Activated gamma-delta T cell treated with anti-CD3 and anti-CD28 coated beads, Interleukin-2, amount 50 U/mL, for 16 hours (primary cell): ENCODE results near the gene SLC1A2.

Experiments
- DNase-seq: peaks from one replicate; pipeline ENCODE4 v3.0.0-alpha.2; 2020; ENCODE audit warnings: low read depth

Gene SLC1A2

DNA sequence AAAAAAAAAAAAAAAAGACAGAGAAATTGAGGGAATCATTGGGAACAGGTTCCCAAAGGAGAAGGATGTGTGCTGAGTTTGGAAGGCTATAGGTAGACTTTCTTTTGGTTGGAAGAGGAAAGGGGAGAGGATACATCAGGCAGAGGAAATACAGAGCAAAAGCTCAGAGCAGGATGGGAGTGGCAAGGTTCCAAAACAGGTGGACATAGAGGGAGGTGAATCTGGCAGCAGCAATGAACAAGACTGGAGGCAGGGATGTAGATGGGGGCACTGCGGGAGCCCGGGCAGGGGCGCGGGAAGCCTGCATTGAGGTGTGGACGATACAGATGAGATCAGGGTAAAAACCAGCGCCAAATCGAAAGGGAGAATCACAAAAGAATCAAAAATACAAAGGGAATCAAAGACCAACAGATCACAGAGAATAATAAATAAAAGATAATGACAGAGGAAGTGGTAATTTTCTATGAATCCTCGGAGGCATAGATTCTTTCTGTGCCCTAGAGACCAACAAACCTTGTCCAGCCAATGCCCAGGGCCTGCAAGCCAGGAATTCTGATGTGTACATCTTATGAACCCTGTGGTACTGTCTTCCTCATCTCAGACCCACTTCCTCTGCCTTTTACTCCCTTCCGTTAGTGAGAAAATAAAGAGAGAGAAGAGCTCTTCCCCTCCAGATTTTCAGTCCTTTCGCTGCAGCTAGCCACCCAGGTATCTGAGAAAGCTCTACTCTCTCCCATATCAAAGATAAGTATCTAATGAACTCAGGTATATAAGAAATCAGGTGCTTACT lies 70.3 kb downstream of the SLC1A2 start:
- DNase-seq: no peak

- DNase-seq: no peak
Measured at GRCh38 chr11:35347921-35348331, 71.4 kb downstream of the SLC1A2 start.

DNA sequence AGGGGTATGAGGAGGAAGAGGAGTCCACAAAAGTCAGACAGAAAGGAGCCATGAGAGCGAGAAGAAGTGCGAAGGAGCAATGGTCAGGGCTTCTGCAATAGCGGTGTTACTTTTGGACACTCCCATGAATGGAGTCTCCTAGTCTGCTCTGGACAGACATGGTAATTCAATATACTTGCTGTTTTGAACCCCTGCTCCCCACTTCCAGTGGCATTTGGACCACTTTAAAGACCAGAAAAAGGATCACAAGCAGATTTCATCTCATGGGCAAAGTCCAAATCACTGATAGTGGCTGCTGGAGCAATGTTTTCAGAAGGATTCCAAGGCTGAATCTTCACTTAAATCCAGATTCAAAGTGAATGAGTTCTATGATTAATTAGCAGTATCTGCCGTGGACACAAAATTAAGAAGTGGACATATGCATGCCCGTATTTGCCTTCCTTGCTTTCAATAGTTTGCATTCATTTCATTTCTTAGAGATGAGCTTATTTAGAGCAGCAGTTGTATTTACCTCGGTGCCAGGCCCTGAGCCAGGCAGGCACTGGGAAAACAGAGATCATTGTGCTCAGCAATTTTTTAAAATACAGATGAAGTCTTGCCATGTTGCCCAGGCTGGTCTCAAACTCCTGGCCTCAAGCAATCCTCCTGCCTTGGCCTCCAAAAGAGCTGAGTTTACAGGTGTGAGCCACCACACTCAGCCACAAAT lies 72.0 kb downstream of the SLC1A2 start:
- no peak for DNase-seq

GRCh38 chr11:35346472-35347156 lies 72.7 kb downstream of the SLC1A2 start:
- DNase-seq: no peak

DNA sequence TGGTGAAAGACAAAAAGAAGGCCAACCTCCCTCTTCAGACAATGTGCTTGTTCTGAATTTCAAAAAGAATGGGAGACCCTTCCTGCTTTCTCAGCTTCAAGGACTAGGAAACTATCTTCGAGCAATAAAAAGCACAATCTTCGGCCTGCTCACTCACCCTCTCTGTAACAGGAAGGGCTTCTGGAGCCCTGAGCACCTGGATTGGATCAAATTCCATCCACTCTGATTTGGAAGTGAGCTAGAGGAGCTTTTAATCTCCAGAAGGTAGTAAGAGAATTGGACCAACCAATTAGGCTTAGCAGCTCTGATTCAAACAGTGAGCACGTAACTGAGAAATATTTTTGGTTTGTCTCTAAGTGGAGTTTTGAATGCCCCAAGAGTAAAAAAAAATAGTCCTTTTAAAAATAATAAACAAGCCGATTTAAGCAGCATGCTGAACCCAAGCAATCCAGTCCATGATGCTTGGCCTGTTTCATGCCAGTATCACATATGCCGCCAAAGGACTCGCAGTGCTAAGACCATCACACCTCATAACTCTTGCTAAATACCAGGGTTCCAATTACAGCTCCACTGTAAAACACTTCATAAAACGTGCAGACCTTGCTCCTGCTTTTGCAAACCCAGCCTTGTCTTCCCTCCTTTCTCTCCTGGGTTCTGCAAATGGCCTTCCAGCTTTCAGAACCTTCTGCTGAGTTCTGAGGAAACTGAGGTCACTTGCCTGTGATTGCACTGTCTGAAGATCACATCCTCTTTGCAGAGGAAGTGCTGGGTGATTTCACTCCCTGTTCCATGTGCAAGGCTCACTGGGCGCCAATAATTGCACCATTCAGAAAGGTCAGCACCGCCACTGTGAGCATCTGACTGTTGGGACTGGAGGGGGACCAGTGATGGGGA lies 74.4 kb downstream of the SLC1A2 start:
- DNase-seq: no peak

DNA sequence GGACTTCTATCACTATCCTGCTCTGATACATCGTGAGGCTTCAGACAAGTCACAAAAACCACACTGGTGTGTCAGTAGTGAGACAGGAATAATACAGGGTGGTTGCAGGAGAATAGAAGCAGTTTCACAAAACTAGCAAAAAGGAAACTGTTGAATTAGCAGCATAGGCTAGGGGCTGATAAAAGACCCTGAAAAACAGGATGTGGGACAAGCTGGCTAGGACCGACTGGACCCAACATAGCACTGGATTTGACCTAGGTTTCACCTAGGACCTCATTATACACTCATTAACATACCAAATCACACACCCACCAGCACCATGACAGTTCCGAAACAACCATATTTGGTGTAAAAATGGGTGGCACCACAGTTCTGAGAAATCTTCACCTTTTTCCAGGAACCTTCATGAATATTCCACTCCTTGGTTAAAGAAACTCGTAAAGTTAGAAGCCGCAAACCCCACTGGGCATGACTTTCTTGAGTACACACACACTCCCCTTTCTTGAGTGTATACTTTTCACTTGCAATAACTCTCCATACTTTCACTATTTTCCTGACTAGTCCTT lies 76.2 kb downstream of the SLC1A2 start:
- DNase-seq: no peak

GRCh38 chr11:35340715-35341114 lies 78.6 kb downstream of the SLC1A2 start:
- no peak for DNase-seq

GRCh38 chr11:35340071-35340470 lies 79.3 kb downstream of the SLC1A2 start:
- DNase-seq: no peak

DNA sequence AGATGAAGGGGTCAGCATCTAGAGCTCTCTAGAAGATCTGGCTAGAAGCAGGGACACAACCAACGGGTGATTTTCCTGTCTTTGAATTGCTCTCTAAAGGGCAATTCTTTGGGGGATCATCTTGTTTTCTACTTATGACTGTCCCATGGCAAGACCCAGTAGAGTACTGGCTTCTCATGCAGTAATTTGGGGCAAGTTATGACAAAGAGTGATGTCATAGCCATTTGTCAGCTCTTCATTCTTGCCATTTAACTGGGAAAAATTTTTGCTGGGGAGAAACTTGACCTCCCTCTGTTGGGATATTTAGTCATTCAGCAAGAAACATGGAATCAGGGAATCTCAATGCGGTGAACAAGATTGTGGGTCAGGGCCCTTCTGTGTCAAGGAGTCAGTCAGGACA lies 80.4 kb downstream of the SLC1A2 start:
- DNase-seq: no peak

DNA sequence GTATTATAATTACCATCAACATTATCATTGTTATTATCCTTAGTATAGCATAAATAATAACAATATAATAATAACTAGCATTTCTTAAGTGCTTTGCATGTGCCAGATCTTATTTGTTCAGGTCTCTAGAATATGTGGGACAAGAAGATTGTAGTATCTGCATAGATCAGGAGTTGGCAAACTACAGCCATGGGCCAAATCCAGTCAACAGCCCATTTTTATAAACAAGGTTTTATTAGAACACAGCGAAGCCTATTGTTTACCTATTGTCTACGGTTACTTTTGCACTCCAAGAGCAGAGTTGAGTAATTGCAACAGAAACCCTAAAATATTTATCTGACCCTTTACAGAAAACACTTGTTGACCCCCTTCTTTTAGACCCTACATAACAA lies 81.4 kb downstream of the SLC1A2 start:
- DNase-seq: no peak

DNA sequence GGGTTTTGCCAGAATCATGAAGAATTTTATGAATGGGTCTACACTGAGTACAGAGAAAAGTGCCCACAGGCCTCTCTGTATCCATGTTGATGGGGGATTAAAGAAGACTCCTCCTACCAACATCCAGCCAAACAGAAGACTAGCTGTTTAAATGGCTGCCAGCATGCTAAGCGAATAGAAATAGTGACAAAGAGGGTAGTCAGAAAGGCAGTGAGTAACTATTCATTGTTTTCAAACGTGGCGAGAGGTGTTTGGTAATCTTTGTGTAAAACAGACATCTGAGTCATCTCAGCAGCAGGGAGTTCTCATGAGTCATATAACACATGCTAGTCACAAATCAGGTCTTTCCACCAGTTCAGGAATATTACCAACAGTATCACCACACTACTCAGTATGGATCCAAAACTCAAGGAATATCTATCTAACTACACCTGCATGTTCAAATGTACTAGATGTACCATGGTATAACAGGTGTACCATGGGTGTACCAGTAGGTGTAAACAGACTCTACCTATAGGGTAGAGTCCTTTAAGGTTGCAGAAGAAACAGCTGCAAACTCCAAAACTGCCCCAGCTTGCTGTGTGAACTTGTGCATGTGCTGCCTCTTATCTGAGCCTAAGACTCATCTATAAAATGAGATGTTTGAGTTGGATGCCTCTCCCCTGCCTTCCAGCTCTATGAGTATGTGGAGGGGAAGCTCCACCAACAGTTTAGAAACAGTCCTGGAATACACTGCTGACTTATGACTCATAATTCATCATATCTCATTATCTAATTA lies 82.0 kb downstream of the SLC1A2 start:
- no peak for DNase-seq

GRCh38 chr11:35336726-35337125 lies 82.6 kb downstream of the SLC1A2 start:
- no peak for DNase-seq

DNA sequence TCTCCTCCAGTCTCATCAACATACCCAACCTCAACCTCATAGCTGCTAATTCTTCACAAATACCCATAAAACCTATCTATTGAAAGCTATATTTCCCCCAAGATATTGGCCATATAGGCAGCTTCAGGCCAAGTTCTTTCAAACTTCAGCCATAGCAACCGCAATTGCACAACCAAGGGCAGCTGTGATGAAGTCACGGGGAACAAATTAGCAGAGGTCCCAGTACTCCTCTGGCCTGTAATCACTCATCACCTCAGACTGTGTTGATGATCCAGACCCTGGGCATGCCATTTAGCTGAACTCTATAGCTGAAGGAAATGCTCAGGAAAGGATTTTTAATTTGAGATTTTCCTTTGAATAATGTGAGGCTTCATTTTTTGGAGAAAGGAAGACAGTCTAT lies 84.1 kb downstream of the SLC1A2 start:
- no peak for DNase-seq

- DNase-seq: no peak
Measured at GRCh38 chr11:35334385-35335090, 84.8 kb downstream of the SLC1A2 start.

GRCh38 chr11:35332524-35332923 lies 86.8 kb downstream of the SLC1A2 start:
- DNase-seq: no peak

DNA sequence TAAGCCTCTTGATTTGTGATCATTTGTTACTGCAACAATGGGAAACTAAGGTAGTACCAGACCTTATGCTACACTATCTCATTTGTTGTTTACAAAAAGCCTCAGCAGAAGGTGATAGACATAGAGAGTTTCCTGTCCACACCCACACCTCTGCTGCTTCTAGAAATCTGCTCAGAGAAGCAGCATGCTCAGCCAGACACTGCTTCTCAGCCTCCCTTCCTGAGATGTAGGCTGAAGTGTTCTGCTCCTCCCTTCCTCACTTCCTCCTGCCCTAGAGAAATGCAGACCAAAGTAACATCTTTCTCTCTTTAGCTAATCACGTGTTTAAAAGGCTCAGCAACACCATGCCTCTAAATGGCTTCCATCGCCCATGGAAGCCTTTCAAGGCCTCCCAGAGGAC lies 88.4 kb downstream of the SLC1A2 start:
- peak; percentile 35 for DNase-seq

DNA sequence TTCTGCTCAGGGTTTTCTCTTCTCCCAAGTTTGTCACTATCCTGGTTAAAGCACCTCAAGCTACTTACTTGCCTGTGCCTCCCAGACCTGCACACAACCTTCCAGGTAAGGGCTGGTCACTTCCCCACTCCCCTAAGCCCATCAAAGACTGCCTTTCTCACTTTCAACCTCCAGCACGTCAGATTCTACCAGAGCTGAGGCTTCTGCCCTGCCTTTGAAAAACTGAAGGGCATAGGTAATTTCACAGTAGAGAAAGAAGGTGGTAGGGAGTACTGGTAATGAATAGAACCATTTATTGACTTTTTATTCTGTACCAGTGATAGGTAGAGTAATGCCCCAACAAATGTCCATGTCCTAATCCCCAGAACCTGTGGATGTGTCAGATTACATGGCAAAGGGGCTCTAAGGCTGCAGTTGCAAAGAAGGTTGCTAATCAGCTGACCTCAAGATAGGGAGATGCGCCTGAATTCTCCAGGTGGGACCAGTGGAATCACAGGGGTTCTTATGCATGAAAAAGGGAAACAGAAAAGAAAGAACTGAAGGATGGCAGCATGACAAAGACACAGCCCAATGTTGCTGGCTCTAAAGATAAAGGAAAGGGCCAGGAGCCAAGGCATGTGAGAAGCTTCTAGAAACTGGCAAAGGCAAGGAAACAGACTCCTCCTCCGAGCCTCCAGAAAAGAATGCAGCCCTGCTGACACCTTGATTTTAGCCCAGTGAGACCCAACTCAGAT lies 89.0 kb downstream of the SLC1A2 start:
- no peak for DNase-seq

DNA sequence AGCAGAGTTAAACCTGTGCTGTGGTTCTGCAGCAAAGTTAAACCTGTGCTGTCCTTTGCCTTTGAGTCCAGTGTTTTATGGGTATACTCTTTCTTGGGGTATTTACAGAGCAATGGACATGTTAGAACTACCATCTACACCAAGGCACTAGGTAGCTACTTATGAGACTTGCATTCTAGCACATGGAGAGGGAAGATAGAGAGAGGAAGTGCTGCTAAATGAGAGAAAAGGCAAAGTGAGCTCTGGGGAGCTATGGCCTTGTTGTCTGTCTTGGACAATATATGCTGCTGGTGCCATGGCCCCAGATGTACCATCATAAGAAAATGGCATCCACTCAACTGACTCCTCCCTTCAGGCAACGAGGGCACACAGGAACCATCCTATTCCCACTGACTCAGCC lies 91.5 kb downstream of the SLC1A2 start:
- DNase-seq: no peak

DNA sequence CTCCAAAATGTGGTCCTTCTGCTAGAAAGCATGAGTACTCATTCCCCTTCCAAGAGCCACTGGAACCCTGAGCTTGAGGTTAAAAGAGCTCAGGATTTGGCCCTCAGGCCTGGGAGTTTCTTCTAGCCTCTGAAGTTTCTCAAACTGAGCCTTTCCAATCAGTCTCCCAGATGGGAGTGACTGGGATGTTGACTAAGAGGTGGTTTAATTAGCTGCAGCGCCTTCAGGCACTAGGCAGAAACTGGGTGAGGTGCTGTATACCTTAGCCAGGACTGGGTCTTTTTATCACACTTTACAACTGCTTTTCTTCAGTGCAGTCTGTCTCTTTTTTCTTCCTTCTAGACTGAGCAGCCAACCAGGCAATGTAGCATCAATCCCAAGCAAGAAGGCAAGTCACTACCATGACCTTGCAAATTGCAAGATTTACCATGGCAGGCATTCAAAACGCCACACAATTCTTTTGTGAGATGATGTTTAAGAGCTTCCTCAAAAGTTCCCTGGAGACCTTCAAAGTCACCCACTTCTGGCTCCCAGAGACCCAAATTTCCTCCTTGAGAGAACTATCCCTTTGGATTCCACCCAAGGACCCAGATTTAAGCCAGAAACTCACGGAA lies 93.0 kb downstream of the SLC1A2 start:
- no peak for DNase-seq
